ENCODE measurements around the gene C8A.

C8A gene

DNA sequence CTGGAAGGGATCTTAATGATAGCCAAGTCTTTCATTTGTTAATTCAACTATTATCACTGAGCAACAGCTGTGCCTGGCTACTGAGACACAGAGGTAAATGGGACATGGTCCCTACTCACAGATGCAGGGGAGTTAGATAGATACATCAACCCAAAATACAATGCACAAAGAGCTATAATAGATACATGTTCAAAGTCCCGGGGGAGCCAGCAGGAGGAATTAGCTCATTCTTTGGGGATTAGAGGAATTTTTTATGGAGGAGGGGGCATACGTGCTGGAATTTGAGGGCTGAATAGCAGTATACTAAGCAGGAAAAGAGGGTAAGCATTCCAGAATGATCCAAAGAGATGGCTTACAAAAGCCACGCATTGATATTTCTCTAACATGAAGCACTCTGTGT is 76.6 kb downstream of the C8A start:
- Histone ChIP-seq H3K27ac (no peak overlapping the region), H3K27me3 (no peaks in the 10 kb centered on the region), H3K4me3 (ENCODE audit: low read depth in 1 of 2, low read length in 1 of 2) (no peak overlapping the region), H3K9me3 (no peaks in the 10 kb centered on the region), H3K4me1 (ENCODE audit: control insufficient read depth in 1 of 2, insufficient read depth in 1 of 2, low read depth in 1 of 2, low read length in 1 of 2) (no peaks in the 10 kb centered on the region), H3K36me3 (no peaks in the 10 kb centered on the region)
- TF ChIP-seq, protein P1, sequence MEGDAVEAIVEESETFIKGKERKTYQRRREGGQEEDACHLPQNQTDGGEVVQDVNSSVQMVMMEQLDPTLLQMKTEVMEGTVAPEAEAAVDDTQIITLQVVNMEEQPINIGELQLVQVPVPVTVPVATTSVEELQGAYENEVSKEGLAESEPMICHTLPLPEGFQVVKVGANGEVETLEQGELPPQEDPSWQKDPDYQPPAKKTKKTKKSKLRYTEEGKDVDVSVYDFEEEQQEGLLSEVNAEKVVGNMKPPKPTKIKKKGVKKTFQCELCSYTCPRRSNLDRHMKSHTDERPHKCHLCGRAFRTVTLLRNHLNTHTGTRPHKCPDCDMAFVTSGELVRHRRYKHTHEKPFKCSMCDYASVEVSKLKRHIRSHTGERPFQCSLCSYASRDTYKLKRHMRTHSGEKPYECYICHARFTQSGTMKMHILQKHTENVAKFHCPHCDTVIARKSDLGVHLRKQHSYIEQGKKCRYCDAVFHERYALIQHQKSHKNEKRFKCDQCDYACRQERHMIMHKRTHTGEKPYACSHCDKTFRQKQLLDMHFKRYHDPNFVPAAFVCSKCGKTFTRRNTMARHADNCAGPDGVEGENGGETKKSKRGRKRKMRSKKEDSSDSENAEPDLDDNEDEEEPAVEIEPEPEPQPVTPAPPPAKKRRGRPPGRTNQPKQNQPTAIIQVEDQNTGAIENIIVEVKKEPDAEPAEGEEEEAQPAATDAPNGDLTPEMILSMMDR (IDR thresholded peaks at IDR 0.05): no peak

DNA sequence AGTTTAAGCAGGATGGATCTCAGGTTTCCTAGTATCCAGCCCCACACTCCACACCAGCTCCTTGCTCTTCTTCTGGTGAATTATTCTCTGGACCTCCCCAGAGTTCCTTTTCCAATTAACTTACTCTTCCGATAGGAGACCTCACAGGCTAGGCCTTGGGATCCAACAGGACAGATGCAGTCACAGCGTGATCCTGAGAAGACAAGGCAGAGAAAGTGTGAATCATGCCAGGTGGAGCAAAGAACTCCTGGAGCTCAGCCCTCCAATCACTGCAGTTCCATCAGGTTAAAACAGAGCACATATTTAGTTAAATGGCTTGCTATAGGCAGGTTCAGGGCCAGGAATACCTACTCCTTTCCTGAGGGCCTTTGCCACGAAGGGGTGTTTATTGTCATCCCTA is 77.1 kb downstream of the C8A start:
- Histone ChIP-seq H3K27ac (no peak overlapping the region), H3K9me3 (no peaks in the 10 kb centered on the region), H3K4me1 (ENCODE audit: control insufficient read depth in 1 of 2, insufficient read depth in 1 of 2, low read depth in 1 of 2, low read length in 1 of 2) (no peaks in the 10 kb centered on the region), H3K27me3 (peaks cover under 1% of the 10 kb centered on the region), H3K4me3 (ENCODE audit: low read depth in 1 of 2, low read length in 1 of 2) (no peak overlapping the region), H3K36me3 (no peaks in the 10 kb centered on the region)
- TF ChIP-seq, protein P1 (IDR thresholded peaks at IDR 0.05): no peak

DNA sequence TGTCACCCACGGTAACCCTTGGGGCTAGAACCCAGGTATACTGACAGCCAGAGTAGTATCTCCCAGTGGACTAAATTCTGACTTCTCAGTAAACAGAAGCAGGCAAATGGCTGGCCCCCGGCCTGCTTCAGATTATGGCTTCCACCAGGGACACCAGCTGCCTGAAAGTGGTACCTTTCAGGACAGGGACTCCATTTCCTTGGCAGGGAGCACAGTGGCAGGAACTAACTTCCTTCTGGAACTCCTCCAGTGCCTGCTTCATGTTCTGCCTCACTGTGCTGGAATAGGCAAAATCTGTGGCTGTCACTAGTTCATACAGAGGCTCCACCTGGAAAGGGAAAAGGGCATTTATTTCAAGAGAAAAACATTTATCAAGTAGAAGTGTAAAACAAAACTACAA is 78.6 kb downstream of the C8A start:
- H3K4me3 ChIP-seq (ENCODE audit: low read depth in 1 of 2, low read length in 1 of 2): no peak overlapping the region
- H3K27me3 ChIP-seq: peaks cover 8% of the 10 kb centered on the region
- no peak overlapping the region for H3K27ac ChIP-seq
- TF ChIP-seq, protein P1 (IDR thresholded peaks at IDR 0.05): no peak
- H3K36me3 ChIP-seq: no peaks in the 10 kb centered on the region
- H3K9me3 ChIP-seq: no peaks in the 10 kb centered on the region
- H3K4me1 ChIP-seq (ENCODE audit: control insufficient read depth in 1 of 2, insufficient read depth in 1 of 2, low read depth in 1 of 2, low read length in 1 of 2): no peaks in the 10 kb centered on the region

DNA sequence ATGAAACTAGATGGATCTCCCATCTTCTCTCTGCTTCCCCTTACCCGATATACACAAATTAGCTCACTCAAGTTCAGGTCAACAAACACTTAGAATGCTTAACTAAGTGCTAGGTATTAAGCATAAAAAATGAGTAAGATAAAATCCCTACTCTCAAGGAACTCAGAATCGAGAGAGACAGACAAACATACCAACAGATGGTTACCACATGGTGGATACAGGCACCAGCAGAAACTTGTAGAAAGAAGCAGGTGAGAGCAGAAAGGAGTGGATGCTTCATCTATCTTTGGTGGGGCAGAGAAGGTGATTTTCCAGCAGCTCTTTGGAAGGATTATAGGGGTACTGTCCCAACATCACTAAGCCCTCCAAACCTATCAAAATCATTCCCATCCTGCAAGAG is 79.0 kb downstream of the C8A start:
- H3K9me3 ChIP-seq: no peaks in the 10 kb centered on the region
- peaks cover 8% of the 10 kb centered on the region for H3K27me3 ChIP-seq
- no peaks in the 10 kb centered on the region for H3K4me1 ChIP-seq (ENCODE audit: control insufficient read depth in 1 of 2, insufficient read depth in 1 of 2, low read depth in 1 of 2, low read length in 1 of 2)
- TF ChIP-seq, protein P1 (IDR thresholded peaks at IDR 0.05): no peak
- H3K36me3 ChIP-seq: no peaks in the 10 kb centered on the region
- H3K27ac ChIP-seq: no peak overlapping the region
- no peak overlapping the region for H3K4me3 ChIP-seq (ENCODE audit: low read depth in 1 of 2, low read length in 1 of 2)

DNA sequence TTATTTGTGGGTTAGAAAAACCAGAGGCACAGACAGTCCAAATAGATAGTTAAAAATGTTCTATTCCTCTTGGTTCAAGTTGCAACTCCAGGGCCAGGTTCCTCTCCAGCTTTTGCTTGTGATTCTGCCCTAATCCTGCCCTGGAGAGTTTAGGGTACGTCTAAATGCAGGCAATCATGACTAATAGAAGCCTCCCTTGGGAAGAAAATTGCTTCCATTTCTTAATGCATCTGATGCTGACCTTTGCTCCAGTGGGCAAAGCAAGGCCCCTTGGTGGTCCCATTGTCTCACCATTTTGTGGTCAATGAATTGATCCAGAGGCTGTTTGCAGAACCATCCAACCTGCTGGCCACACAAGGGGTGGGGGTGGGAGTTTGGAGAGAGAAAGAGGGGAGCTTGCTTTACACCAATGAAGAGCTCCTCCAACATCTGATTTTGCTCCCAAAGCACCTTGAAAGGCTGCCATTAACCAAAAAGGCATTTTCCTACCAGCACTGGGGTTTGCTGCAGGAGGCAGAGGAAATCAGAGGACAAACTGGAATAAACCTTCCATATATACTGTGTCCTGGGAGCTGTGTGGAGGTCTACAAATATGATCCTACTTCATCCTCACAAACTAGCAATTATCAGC is 79.9 kb downstream of the C8A start:
- TF ChIP-seq, protein P1 (IDR thresholded peaks at IDR 0.05): no peak
- no peaks in the 10 kb centered on the region for H3K36me3 ChIP-seq

More for the DNA sequence above, 79.9 kb downstream of the C8A start:
- H3K27ac ChIP-seq: no peak overlapping the region
- no peak overlapping the region for H3K4me3 ChIP-seq (ENCODE audit: low read depth in 1 of 2, low read length in 1 of 2)
- H3K9me3 ChIP-seq: no peaks in the 10 kb centered on the region
- H3K27me3 ChIP-seq: peaks cover 8% of the 10 kb centered on the region
- no peaks in the 10 kb centered on the region for H3K4me1 ChIP-seq (ENCODE audit: control insufficient read depth in 1 of 2, insufficient read depth in 1 of 2, low read depth in 1 of 2, low read length in 1 of 2)

All from neutrophil (primary cell).